Stomach (tissue), 19 donors: Measurements from ENCODE around the gene FAM177A1. TPM values are rescaled to one million over a fixed set of nuclear protein-coding genes. Genes with fewer than 3 reads are reported as not detected.

ENCODE experiments used
- DNase-seq, 2 donors: peaks; one replicate each; pipeline versions ENCODE4 v3.0.0 to v3.0.0-alpha.2; 2013 to 2019
- H3K27ac ChIP-seq, 5 donors: fragments of 200-600 bp in 4 of 5; sonication (generic) in 4 of 5; one replicate each; pipeline ENCODE4 v1.5.1; 2013 to 2019; ENCODE audit warnings: mild to moderate bottlenecking in 1 of 5, moderate library complexity in 1 of 5
- H3K27me3 ChIP-seq, 3 donors: fragments of 200-600 bp; sonication (generic); one replicate each; pipeline ENCODE4 v1.5.1; 2017 to 2019; ENCODE audit warnings: mixed run types in 1 of 3
- H3K36me3 ChIP-seq, 4 donors: fragments of 200-600 bp; sonication (generic); 1 replicate in 3 of 4; 2 replicates in 1 of 4; pipeline ENCODE4 v1.5.1; 2016 to 2019
- H3K4me1 ChIP-seq, 4 donors: fragments of 200-600 bp; sonication (generic); one replicate each; pipeline ENCODE4 v1.5.1; 2016 to 2019
- H3K4me3 ChIP-seq, 4 donors: fragments of 200-600 bp; sonication (generic) in 3 of 4; one replicate each; pipeline ENCODE4 v1.5.1; 2016 to 2019; ENCODE audit warnings: mild to moderate bottlenecking in 1 of 4
- H3K9me3 ChIP-seq, 4 donors: fragments of 200-600 bp; sonication (generic); one replicate each; pipeline ENCODE4 v1.5.1; 2016 to 2019
- CTCF ChIP-seq, 7 experiments: fragments of 450-650 bp in 4 of 7; fragments of 200-600 bp in 3 of 7; sonication (generic) in 3 of 7; IDR thresholded peaks; one replicate each; pipeline ENCODE4 v1.5.1; 2016 to 2019; ENCODE audit warnings: antibody characterized with exemption in 7 of 7, control low read depth in 2 of 7, mild to moderate bottlenecking in 1 of 7
- EP300 ChIP-seq: sonication (generic); formaldehyde crosslinking; IDR thresholded peaks from one replicate; pipeline ENCODE4 v1.6.1; 2017; ENCODE audit warnings: antibody characterized with exemption
- POLR2A ChIP-seq, 4 donors: fragments of 450-650 bp; IDR thresholded peaks; one replicate each; pipeline ENCODE4 v1.6.1; 2016; ENCODE audit warnings: antibody characterized with exemption in 4 of 4, control low read depth in 2 of 4, mild to moderate bottlenecking in 1 of 4, moderate library complexity in 1 of 4
- POLR2AphosphoS5 ChIP-seq, 3 donors: sonication (generic); formaldehyde crosslinking; IDR thresholded peaks; one replicate each; pipeline ENCODE4 v1.6.1; 2016; ENCODE audit warnings: antibody characterized with exemption in 3 of 3
- WGBS, 5 donors: extraction: QIAGEN DNeasy Blood & Tissue Kit in 3 of 5; methylation state at CpG; one replicate each; pipeline versions ENCODE4 v1.1.5 to v1.1.7; 2013 to 2018; 5-methylcytosine and 5-hydroxymethylcytosine counted together
- intact Hi-C: fragments of 100-400 bp; cut with DNase I; formaldehyde crosslinking; loops from one replicate; pipeline ENCODE4 v1.15.1; 2023; ENCODE audit warnings: low total_unique reads
- long read RNA-seq, 10 donors: transcript quantifications; one replicate each; lab custom pipeline, GENCODE V29; 2026
- polyA plus RNA-seq, 3 donors: library from polyadenylated mRNA; stranded (reverse); fragments of 200-250 nt; gene quantifications; one replicate each; pipeline ENCODE4 v1.2.3, GENCODE V29; 2013
- total RNA-seq, 5 donors: library from RNA; depleted of rRNA; stranded (reverse); fragments of >200 nt; gene quantifications; one replicate each; pipeline versions ENCODE4 v1.1.0 to v1.2.3, GENCODE V29; 2014 to 2016
- donor health status: healthy with polysubstance abuse.
- donor health status: Bipolar disorder and iron deficiency.
- donor health status: healthy.

The FAM177A1 gene
- total RNA-seq (100 to 1,000 TPM in 1 of 5 donors, 10 to 100 TPM in 4; 13.8 to 300 (median 36.6) TPM), polyA plus RNA-seq (10 to 100 TPM; 44.5 to 53.5 (median 50.6) TPM)
- long read RNA-seq, donor 1, partial matches to known transcripts = 17 of 23 reads
- long read RNA-seq, donor 1, other reads (novel, unspliced or antisense) = 0 of 23 reads
- long read RNA-seq, donor 2, transcript FAM177A1-201 (5 exons, 2,927 nt) = major isoform, 7 of 20 reads
- long read RNA-seq, donor 2, partial matches to known transcripts = 6 of 20 reads
- long read RNA-seq, donor 2, other reads (novel, unspliced or antisense) = 0 of 20 reads
- long read RNA-seq, donor 3, transcript FAM177A1-201 (5 exons, 2,927 nt) = major isoform, 5 of 10 reads
- long read RNA-seq, donor 3, transcript FAM177A1-202 (6 exons, 858 nt) = major isoform, 5 of 10 reads
- long read RNA-seq, donor 3, partial matches to known transcripts = 0 of 10 reads
- long read RNA-seq, donor 3, other reads (novel, unspliced or antisense) = 0 of 10 reads
- long read RNA-seq, donor 4, partial matches to known transcripts = 0 of 2 reads
- long read RNA-seq, donor 4, other reads (novel, unspliced or antisense) = 0 of 2 reads
- long read RNA-seq, donor 5, transcript FAM177A1-201 (5 exons, 2,927 nt) = major isoform, 7 of 25 reads
- long read RNA-seq, donor 5, partial matches to known transcripts = 11 of 25 reads
- long read RNA-seq, donor 5, other reads (novel, unspliced or antisense) = 0 of 25 reads
- long read RNA-seq, donor 6, transcript FAM177A1-202 (6 exons, 858 nt) = minor isoform, 9 of 102 reads
- long read RNA-seq, donor 6, transcript FAM177A1-207 (2 exons, 540 nt) = minor isoform, 6 of 102 reads
- long read RNA-seq, donor 6, transcript FAM177A1-201 (5 exons, 2,927 nt) = major isoform, 17 of 102 reads
- long read RNA-seq, donor 6, partial matches to known transcripts = 37 of 102 reads
- long read RNA-seq, donor 6, other reads (novel, unspliced or antisense) = 33 of 102 reads
- long read RNA-seq, donor 7, transcript FAM177A1-202 (6 exons, 858 nt) = minor isoform, 6 of 28 reads
- long read RNA-seq, donor 7, transcript FAM177A1-207 (2 exons, 540 nt) = minor isoform, 7 of 28 reads
- long read RNA-seq, donor 7, transcript FAM177A1-201 (5 exons, 2,927 nt) = major isoform, 9 of 28 reads
- long read RNA-seq, donor 7, partial matches to known transcripts = 5 of 28 reads
- long read RNA-seq, donor 7, other reads (novel, unspliced or antisense) = 0 of 28 reads
- long read RNA-seq, donor 8, transcript FAM177A1-201 (5 exons, 2,927 nt) = major isoform, 5 of 11 reads
- long read RNA-seq, donor 8, partial matches to known transcripts = 0 of 11 reads
- long read RNA-seq, donor 8, other reads (novel, unspliced or antisense) = 0 of 11 reads
- long read RNA-seq, donor 9, transcript FAM177A1-201 (5 exons, 2,927 nt) = major isoform, 8 of 22 reads
- long read RNA-seq, donor 9, transcript FAM177A1-207 (2 exons, 540 nt) = minor isoform, 7 of 22 reads
- long read RNA-seq, donor 9, partial matches to known transcripts = 0 of 22 reads
- long read RNA-seq, donor 9, other reads (novel, unspliced or antisense) = 0 of 22 reads
- long read RNA-seq, donor 10, partial matches to known transcripts = 0 of 5 reads
- long read RNA-seq, donor 10, other reads (novel, unspliced or antisense) = 0 of 5 reads

GRCh38 chr14:35046048-35046750 lies at the start of gene FAM177A1:
Gene FAM177A1, plus strand, starts transcription at chr14:35046272. Its CDS starts 192 bp downstream, at chr14:35046464.
- TF ChIP-seq EP300 = peak; percentile 53
- no peak for TF ChIP-seq CTCF (IDR thresholded peaks at IDR 0.05)
- peak; percentile 74 to 96 (median 96) for TF ChIP-seq POLR2AphosphoS5 (IDR thresholded peaks at IDR 0.05)
- TF ChIP-seq POLR2A (IDR thresholded peaks at IDR 0.05) = peak in 2 of 4 donors; percentile 3 to 82
- Histone ChIP-seq H3K4me3 (peak within 1 kb of the TSS; percentile 51 to 88 (median 82)), H3K4me1 (peaks cover 4 to 51% (median 32%) of the 10 kb centered on the region in 4 donors), H3K36me3 (peaks cover 0 to 13% (median 7%) of the 10 kb centered on the region in 4 donors), H3K27me3 (no peaks in the 10 kb centered on the region), H3K9me3 (no peaks in the 10 kb centered on the region), H3K27ac (peak within 1 kb of the TSS; percentile 95 to 100 (median 99))
- DNase-seq = peak; percentile 99
- intact Hi-C loops = no loop called here
- WGBS, 5 donors = 0 to 1% (median 0%) methylated on average over 13 to 77 of the region's 77 CpGs

- Histone ChIP-seq H3K36me3 (peaks cover 11 to 58% (median 48%) of the 10 kb centered on the region in 4 donors), H3K4me1 (peaks cover 0 to 12% (median 3%) of the 10 kb centered on the region in 4 donors), H3K9me3 (no peaks in the 10 kb centered on the region), H3K27ac (no peak overlapping the region), H3K4me3 (no peak overlapping the region), H3K27me3 (no peaks in the 10 kb centered on the region)
- peak in 1 of 2 donors; percentile 4 for DNase-seq
- intact Hi-C loops = no loop called here
- whole genome bisulfite sequencing, 5 donors = 38 to 50% (median 43%) methylated on average over 3 of the region's 3 CpGs
- no peak for TF ChIP-seq POLR2A (IDR thresholded peaks at IDR 0.05)
- no peak for TF ChIP-seq POLR2AphosphoS5 (IDR thresholded peaks at IDR 0.05)
- TF ChIP-seq CTCF (IDR thresholded peaks at IDR 0.05) = no peak
- TF ChIP-seq EP300 = no peak
These were observed 48.3 kb upstream of the FAM177A1 start for GRCh38 chr14:34997762-34998161.

- Histone ChIP-seq H3K9me3 (no peaks in the 10 kb centered on the region), H3K4me1 (peaks cover 0 to 7% (median 3%) of the 10 kb centered on the region in 4 donors), H3K4me3 (no peak overlapping the region), H3K36me3 (peaks cover 11 to 73% (median 65%) of the 10 kb centered on the region in 4 donors), H3K27me3 (no peaks in the 10 kb centered on the region), H3K27ac (no peak overlapping the region)
- 92 to 97% (median 94%) methylated on average over 3 of the region's 3 CpGs for WGBS, 5 donors
- no peak for DNase-seq
- intact Hi-C loops = no loop called here
- TF ChIP-seq EP300 (no peak), POLR2AphosphoS5 (IDR thresholded peaks at IDR 0.05) (no peak), CTCF (IDR thresholded peaks at IDR 0.05) (no peak), POLR2A (IDR thresholded peaks at IDR 0.05) (no peak)
These were observed 46.6 kb upstream of the FAM177A1 start for GRCh38 chr14:34999500-34999899.
